H1 (cell line): ENCODE measurements around the gene EPDR1.

Source experiments
- CREB1 ChIP-seq: IDR thresholded peaks from 2 replicates; pipeline ENCODE4 v1.6.1; 2012; ENCODE audit warnings: inconsistent platforms
- GTF2F1 ChIP-seq: IDR thresholded peaks from 2 replicates; pipeline ENCODE4 v1.6.1; 2012; ENCODE audit warnings: low read depth, low read length, improper control_type of control experiment, borderline replicate concordance
- HDAC6 ChIP-seq: IDR thresholded peaks from one replicate; pipeline ENCODE4 v1.7.1; 2012; ENCODE audit warnings: low read depth, mild to moderate bottlenecking, inconsistent platforms, low read length, moderate library complexity
- JUND ChIP-seq: IDR thresholded peaks from 2 replicates; pipeline ENCODE4 v1.6.1; 2011; ENCODE audit warnings: mild to moderate bottlenecking, improper control_type of control experiment, low read length
- NRF1 ChIP-seq: IDR thresholded peaks from 2 replicates; pipeline ENCODE4 v1.6.1; 2011; ENCODE audit warnings: mild to moderate bottlenecking, low read depth, low read length, improper control_type of control experiment
- RFX5 ChIP-seq: IDR thresholded peaks from 2 replicates; pipeline ENCODE4 v1.6.1; 2011; ENCODE audit warnings: low read depth, low read length, improper control_type of control experiment, borderline replicate concordance
- SIN3A ChIP-seq, 2 experiments: IDR thresholded peaks in 1 of 2; conservative IDR thresholded peaks in 1 of 2; 2 replicates each; pipeline ENCODE4 v1.6.1; 2011 to 2012; ENCODE audit warnings: low read length in 2 of 2, improper control_type of control experiment in 1 of 2, low read depth in 1 of 2, mild to moderate bottlenecking in 1 of 2
- TEAD4 ChIP-seq: IDR thresholded peaks from 2 replicates; pipeline ENCODE4 v1.6.1; 2012; ENCODE audit warnings: low read depth, low read length, inconsistent platforms, mixed read lengths
- TF ChIP-seq, protein P1 (sequence below), 3 experiments: IDR thresholded peaks; 1 replicate in 2 of 3; 2 replicates in 1 of 3; pipeline versions ENCODE4 v1.5.1 to v1.6.1; 2011; ENCODE audit warnings: low read length in 3 of 3, mild to moderate bottlenecking in 3 of 3, inconsistent platforms in 2 of 3, low read depth in 1 of 3, moderate library complexity in 1 of 3; ENCODE audit not compliant: insufficient read depth in 1 of 3; ENCODE audit errors: control extremely low read depth in 1 of 3
- TF ChIP-seq, protein P2 (sequence below): IDR thresholded peaks from 2 replicates; pipeline ENCODE4 v1.6.1; 2011; ENCODE audit warnings: low read depth, mild to moderate bottlenecking, low read length; ENCODE audit not compliant: insufficient read depth

GRCh38 chr7:37901236-37901827 is 19.1 kb upstream of the EPDR1 start:
- TF ChIP-seq, protein P1, sequence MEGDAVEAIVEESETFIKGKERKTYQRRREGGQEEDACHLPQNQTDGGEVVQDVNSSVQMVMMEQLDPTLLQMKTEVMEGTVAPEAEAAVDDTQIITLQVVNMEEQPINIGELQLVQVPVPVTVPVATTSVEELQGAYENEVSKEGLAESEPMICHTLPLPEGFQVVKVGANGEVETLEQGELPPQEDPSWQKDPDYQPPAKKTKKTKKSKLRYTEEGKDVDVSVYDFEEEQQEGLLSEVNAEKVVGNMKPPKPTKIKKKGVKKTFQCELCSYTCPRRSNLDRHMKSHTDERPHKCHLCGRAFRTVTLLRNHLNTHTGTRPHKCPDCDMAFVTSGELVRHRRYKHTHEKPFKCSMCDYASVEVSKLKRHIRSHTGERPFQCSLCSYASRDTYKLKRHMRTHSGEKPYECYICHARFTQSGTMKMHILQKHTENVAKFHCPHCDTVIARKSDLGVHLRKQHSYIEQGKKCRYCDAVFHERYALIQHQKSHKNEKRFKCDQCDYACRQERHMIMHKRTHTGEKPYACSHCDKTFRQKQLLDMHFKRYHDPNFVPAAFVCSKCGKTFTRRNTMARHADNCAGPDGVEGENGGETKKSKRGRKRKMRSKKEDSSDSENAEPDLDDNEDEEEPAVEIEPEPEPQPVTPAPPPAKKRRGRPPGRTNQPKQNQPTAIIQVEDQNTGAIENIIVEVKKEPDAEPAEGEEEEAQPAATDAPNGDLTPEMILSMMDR (IDR thresholded peaks at IDR 0.05; ENCODE audit: control extremely low read depth in 1 of 3, insufficient read depth in 1 of 3, low read depth in 1 of 3, low read length in 3 of 3), result peak in 2 of 3 experiments; percentile 44 to 55; a peak in 2 of 4 replicates
- no peak for TF ChIP-seq CREB1
- TF ChIP-seq HDAC6, result no peak
- TF ChIP-seq GTF2F1, result no peak
- no peak for TF ChIP-seq SIN3A (conservative IDR thresholded peaks at IDR 0.05 in 1 of 2, IDR thresholded peaks at IDR 0.05 in 1 of 2; ENCODE audit: low read depth in 1 of 2, low read length in 2 of 2)
- TF ChIP-seq NRF1, result no peak
- TF ChIP-seq, protein P2, sequence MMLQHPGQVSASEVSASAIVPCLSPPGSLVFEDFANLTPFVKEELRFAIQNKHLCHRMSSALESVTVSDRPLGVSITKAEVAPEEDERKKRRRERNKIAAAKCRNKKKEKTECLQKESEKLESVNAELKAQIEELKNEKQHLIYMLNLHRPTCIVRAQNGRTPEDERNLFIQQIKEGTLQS, result no peak
- no peak for TF ChIP-seq TEAD4
- no peak for TF ChIP-seq RFX5
- no peak for TF ChIP-seq JUND
